ENCODE data around the gene DDHD1. TPM values are rescaled to one million over a fixed set of nuclear protein-coding genes. Genes with fewer than 3 reads are reported as not detected.
A peak's percentile ranks its signal among the peaks of the same experiment; 100 is the strongest.

The DDHD1 gene
- total and polyA plus RNA-seq, 12 donors = 4.6 to 34.9 (median 8.1) TPM

- intact Hi-C loops (cut with DNase I) = no loop called here
- TF ChIP-seq CTCF (IDR thresholded peaks at IDR 0.05) (no peak), POLR2A (IDR thresholded peaks at IDR 0.05) (no peak)
- no peaks in the 10 kb centered on the region for H3K27me3 ChIP-seq
- H3K36me3 ChIP-seq (replicated peaks in 1 of 2) = no peaks in the 10 kb centered on the region
- DNase-seq = no peak
- H3K4me3 ChIP-seq = no peak overlapping the region
- no peaks in the 10 kb centered on the region for H3K9me3 ChIP-seq (replicated peaks in 1 of 3)
- 81 to 95% (median 86%) methylated on average over 2 of the region's 2 CpGs for WGBS, 4 donors
- no peak overlapping the region for H3K27ac ChIP-seq
- no peaks in the 10 kb centered on the region for H3K4me1 ChIP-seq (replicated peaks in 1 of 2)
Measured at GRCh38 chr14:53161758-53162435, 8.8 kb upstream of the DDHD1 start.

- intact Hi-C loops (cut with DNase I) = no loop called here
- H3K36me3 ChIP-seq (replicated peaks in 1 of 2) = no peaks in the 10 kb centered on the region
- no peak for DNase-seq
- WGBS, 4 donors = 91 to 94% (median 93%) methylated on average over 4 of the region's 4 CpGs
- peaks cover 0 to 6% of the 10 kb centered on the region in 2 donors for H3K4me1 ChIP-seq (replicated peaks in 1 of 2)
- H3K4me3 ChIP-seq = no peak overlapping the region
- no peak overlapping the region for H3K27ac ChIP-seq
- no peak for TF ChIP-seq POLR2A (IDR thresholded peaks at IDR 0.05)
- TF ChIP-seq CTCF (IDR thresholded peaks at IDR 0.05) = no peak
- no peaks in the 10 kb centered on the region for H3K9me3 ChIP-seq (replicated peaks in 1 of 3)
- no peaks in the 10 kb centered on the region for H3K27me3 ChIP-seq
Measured at GRCh38 chr14:53156238-53156637, 3.1 kb upstream of the DDHD1 start.

- H3K4me1 ChIP-seq (replicated peaks in 1 of 2) = peaks cover 0 to 16% of the 10 kb centered on the region in 2 donors
- peak overlapping the region in 1 of 4 donors; percentile 86 for H3K4me3 ChIP-seq
- H3K36me3 ChIP-seq (replicated peaks in 1 of 2) = no peaks in the 10 kb centered on the region
- no peaks in the 10 kb centered on the region for H3K9me3 ChIP-seq (replicated peaks in 1 of 3)
- H3K27ac ChIP-seq = peak overlapping the region in 3 of 5 donors; percentile 89 to 96 (median 93)
- no peaks in the 10 kb centered on the region for H3K27me3 ChIP-seq
- DNase-seq = no peak
- 70 to 83% (median 77%) methylated on average over 4 of the region's 4 CpGs for WGBS, 4 donors
- intact Hi-C loops (cut with DNase I) = no loop called here
- TF ChIP-seq POLR2A (IDR thresholded peaks at IDR 0.05) (no peak), CTCF (IDR thresholded peaks at IDR 0.05) (no peak)
Measured at GRCh38 chr14:53153702-53154112, 584 bp upstream of the DDHD1 start.

- Histone ChIP-seq H3K4me1 (replicated peaks in 1 of 2) (peaks cover 0 to 19% of the 10 kb centered on the region in 2 donors), H3K27ac (peak overlapping the region; percentile 26 to 96 (median 91)), H3K9me3 (replicated peaks in 1 of 3) (no peaks in the 10 kb centered on the region), H3K4me3 (peak overlapping the region; percentile 73 to 98 (median 86)), H3K27me3 (no peaks in the 10 kb centered on the region), H3K36me3 (replicated peaks in 1 of 2) (no peaks in the 10 kb centered on the region)
- DNase-seq = peak; percentile 31 to 72 (median 54)
- TF ChIP-seq CTCF (IDR thresholded peaks at IDR 0.05) (no peak), POLR2A (IDR thresholded peaks at IDR 0.05) (peak in 1 of 2 donors; percentile 1)
- intact Hi-C loops (cut with DNase I) = no loop called here
- 0 to 2% (median 0%) methylated on average over 9 to 73 of the region's 73 CpGs; no CpG with 5 or more reads in 1 of the 4 donors for WGBS, 4 donors
Measured at GRCh38 chr14:53152184-53152886, 788 bp downstream of the DDHD1 start.

Data from adrenal gland (tissue), 12 donors.